EL (cell line): Measurements from ENCODE around the gene ANK3.
A peak's percentile ranks its signal among the peaks of the same experiment; 100 is the strongest.

Experiments
- DNase-seq: peaks from one replicate; pipeline ENCODE4 v3.0.0-alpha.2; 2016

Gene ANK3

GRCh38 chr10:60209874-60210570 lies 179.7 kb downstream of the ANK3 start:
- DNase-seq = peak; percentile 11

- DNase-seq = peak; percentile 26
These were observed 180.9 kb downstream of the ANK3 start for GRCh38 chr10:60208676-60209269.

GRCh38 chr10:60207894-60208293 lies 181.8 kb downstream of the ANK3 start:
- no peak for DNase-seq

- no peak for DNase-seq
These were observed 182.9 kb downstream of the ANK3 start for GRCh38 chr10:60206735-60207134.

GRCh38 chr10:60205741-60206140 lies 183.9 kb downstream of the ANK3 start:
- DNase-seq = no peak

- DNase-seq = peak; percentile 36
These were observed 185.6 kb downstream of the ANK3 start for GRCh38 chr10:60203993-60204618.

- DNase-seq = no peak
These were observed 189.0 kb downstream of the ANK3 start for GRCh38 chr10:60200682-60201053.

- no peak for DNase-seq
These were observed 189.5 kb downstream of the ANK3 start for GRCh38 chr10:60200012-60200681.

GRCh38 chr10:60197206-60197605 lies 192.5 kb downstream of the ANK3 start:
- DNase-seq = no peak

- no peak for DNase-seq
These were observed 195.3 kb downstream of the ANK3 start for GRCh38 chr10:60194421-60194820.

GRCh38 chr10:60192946-60193345 lies 196.7 kb downstream of the ANK3 start:
- no peak for DNase-seq

GRCh38 chr10:60189861-60190475 lies 199.7 kb downstream of the ANK3 start:
- DNase-seq = no peak

- DNase-seq = no peak
These were observed 201.1 kb downstream of the ANK3 start for GRCh38 chr10:60188548-60188947.

- no peak for DNase-seq
These were observed 202.0 kb downstream of the ANK3 start for GRCh38 chr10:60187691-60188090.

- DNase-seq = no peak
These were observed 203.2 kb downstream of the ANK3 start for GRCh38 chr10:60186315-60187071.

- DNase-seq = no peak
These were observed 204.3 kb downstream of the ANK3 start for GRCh38 chr10:60185421-60185820.

- peak; percentile 25 for DNase-seq
These were observed 207.0 kb downstream of the ANK3 start for GRCh38 chr10:60182691-60183090.

GRCh38 chr10:60176925-60177324 lies 212.8 kb downstream of the ANK3 start:
- DNase-seq = no peak

GRCh38 chr10:60175441-60175971 lies 214.2 kb downstream of the ANK3 start:
- DNase-seq = no peak

GRCh38 chr10:60172363-60172990 lies 217.2 kb downstream of the ANK3 start:
- DNase-seq = no peak

- DNase-seq = no peak
These were observed 218.2 kb downstream of the ANK3 start for GRCh38 chr10:60171436-60172013.
